ENCODE results near the gene PTPN6.

The PTPN6 gene

DNA sequence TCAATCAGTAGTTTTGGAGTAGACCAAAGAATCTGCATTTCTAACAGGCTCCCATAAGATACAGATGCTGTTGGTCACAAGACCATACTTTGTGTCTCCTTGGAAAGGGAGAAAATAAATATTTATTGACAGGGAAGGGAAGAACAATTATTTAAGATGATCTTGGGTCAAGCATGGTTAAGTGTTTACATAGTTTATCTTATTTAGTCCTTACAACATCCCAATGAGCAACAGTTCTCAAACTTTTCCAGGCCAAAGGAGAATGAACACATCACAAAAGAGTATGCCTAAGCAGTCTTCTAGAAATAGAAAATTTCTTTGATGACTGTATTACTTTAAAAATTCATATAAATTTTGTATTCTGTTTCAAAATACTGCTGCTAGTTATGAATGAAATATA, 58.4 kb downstream of the PTPN6 start:
- no peak for DNase-seq (ENCODE audit: low spot score)
